DMS 273 (cell line): ENCODE data around the gene DACH2.

ENCODE experiments used
- DNase-seq: peaks from one replicate; lab custom pipeline; 2025; ENCODE audit not compliant: unreplicated experiment; lab: John Stamatoyannopoulos, UW

DACH2 gene

DNA sequence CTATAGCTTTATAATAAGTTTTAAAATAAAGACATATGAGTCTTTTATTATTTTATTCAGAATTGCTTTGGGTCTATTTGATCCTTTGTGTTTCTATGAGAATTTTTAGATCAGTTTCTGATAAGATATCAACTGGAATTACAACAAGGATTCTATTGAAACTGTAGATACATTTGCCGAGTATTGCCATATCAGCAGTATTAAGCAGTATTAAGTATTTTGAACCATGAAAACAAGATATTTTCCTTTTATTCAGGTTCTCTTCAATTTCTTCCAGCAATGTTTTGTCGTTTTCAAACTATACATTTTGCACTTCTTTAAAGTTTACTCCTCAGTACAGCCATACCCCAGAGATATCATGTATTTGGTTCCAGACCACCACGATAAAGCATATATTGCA, 598.8 kb downstream of the DACH2 start:
- DNase-seq, result no peak

GRCh38 chrX:86805241-86805640, 657.0 kb downstream of the DACH2 start:
- no peak for DNase-seq

- DNase-seq, result peak; percentile 62
These were observed 658.5 kb downstream of the DACH2 start for GRCh38 chrX:86806786-86807185.

DNA sequence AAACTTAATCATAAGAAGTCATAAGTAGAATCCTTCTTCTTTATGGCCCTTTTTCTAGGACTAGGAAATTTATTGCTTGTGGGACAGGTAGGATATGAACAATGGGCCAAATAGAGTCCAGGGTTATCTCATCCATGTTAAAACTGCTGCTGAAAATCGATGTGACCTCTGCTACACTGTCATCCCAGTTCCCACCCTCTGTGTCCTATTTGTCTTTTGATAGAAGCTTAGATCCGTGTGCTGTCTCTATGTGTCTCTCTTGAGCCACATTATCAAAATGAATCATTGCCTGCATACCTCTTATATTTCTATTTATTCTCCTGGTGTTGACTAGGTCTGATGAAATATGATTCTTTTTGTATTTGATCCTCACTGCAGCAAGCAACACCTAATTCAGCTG, 661.4 kb downstream of the DACH2 start:
- DNase-seq, result no peak

DNA sequence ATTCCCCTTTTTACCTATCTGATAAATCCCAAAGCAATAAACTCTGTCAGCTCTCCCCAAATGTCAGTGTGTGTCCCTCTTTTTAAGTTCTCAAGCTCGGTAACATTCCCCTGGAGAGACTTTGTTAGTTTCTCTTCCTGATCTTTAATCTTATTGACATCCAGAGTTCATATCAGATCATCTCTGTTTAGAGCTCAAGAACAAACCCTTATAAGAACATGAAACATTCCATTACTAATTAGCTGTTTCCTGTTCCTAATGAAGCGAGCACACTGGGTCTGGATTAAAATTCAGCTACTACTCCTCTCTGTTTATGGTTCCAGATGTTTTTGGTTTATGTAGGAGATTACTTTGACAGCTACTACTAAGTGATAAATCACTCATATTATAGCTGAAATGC, 681.5 kb downstream of the DACH2 start:
- no peak for DNase-seq

DNA sequence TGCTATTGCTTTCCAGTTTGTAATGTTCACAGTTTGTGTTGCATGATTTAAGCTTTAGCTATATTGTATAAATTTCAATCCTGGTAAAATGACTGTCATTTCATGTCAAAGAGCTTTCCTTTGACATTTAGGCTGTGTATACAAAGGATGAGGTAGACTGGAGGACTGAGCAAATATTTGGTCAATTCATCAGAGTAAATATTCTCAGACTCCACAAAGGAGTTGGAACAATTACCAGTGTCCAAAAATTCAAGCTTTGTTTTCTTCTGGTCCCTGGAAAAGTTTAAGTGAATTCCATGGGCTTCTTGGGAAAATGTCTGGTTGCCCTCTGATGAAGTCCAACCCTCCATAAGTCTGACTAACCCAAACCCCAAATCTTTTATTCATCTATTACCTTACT, 682.4 kb downstream of the DACH2 start:
- no peak for DNase-seq

GRCh38 chrX:86845101-86845500, 696.9 kb downstream of the DACH2 start:
- DNase-seq, result no peak
